Prostate gland (tissue), 2 donors: ENCODE data around the gene UVRAG.

Source experiments
- CTCF ChIP-seq, 4 experiments: fragments of 200-600 bp in 2 of 4; fragments of 450-650 bp in 2 of 4; sonication (generic) in 2 of 4; IDR thresholded peaks; 1 replicate in 3 of 4; 2 replicates in 1 of 4; pipeline ENCODE4 v1.5.1; 2016 to 2019; ENCODE audit warnings: antibody characterized with exemption in 4 of 4, mild to moderate bottlenecking in 2 of 4, moderate library complexity in 2 of 4
- POLR2A ChIP-seq: fragments of 450-650 bp; IDR thresholded peaks from one replicate; pipeline ENCODE4 v1.6.1; 2016; ENCODE audit warnings: antibody characterized with exemption, mild to moderate bottlenecking

- no peak for TF ChIP-seq CTCF (IDR thresholded peaks at IDR 0.05)
- TF ChIP-seq POLR2A: no peak
Measured at GRCh38 chr11:76176463-76176862, 361.5 kb downstream of the UVRAG start.
